Thoracic aorta (tissue), 2 donors: Measurements from ENCODE around the gene CDH8. TPM values are rescaled to one million over a fixed set of nuclear protein-coding genes. Genes with fewer than 3 reads are reported as not detected.
"Not testable (repeated sequence)": the region's sequence is repeated elsewhere in the genome, so short reads cannot be mapped to it uniquely, and the experiment has no call there.

ENCODE experiments used
- ATAC-seq: fragments of 150-250 bp; one replicate; pipeline ENCODE4 v1.8.0; 2017; ENCODE audit warnings: low read depth; ENCODE audit not compliant: insufficient number of reproducible peaks, low FRiP score
- DNase-seq: peaks from one replicate; pipeline ENCODE4 v3.0.0-alpha.2; 2020; ENCODE audit warnings: low spot score
- H3K27ac ChIP-seq, 2 donors: fragments of 200-600 bp; sonication (generic); 1 replicate in 1 of 2; 2 replicates in 1 of 2; pipeline ENCODE4 v1.5.1; 2016; ENCODE audit warnings: mild to moderate bottlenecking in 2 of 2, moderate library complexity in 2 of 2
- H3K27me3 ChIP-seq: fragments of 200-600 bp; sonication (generic); replicated peaks from 2 replicates; pipeline ENCODE4 v1.6.0; 2016; ENCODE audit warnings: mild to moderate bottlenecking; ENCODE audit not compliant: insufficient read depth
- H3K36me3 ChIP-seq: fragments of 200-600 bp; sonication (generic); one replicate; pipeline ENCODE4 v1.5.1; 2016
- H3K4me1 ChIP-seq, 2 donors: fragments of 200-600 bp; sonication (generic); 1 replicate in 1 of 2; 2 replicates in 1 of 2; pipeline versions ENCODE4 v1.5.1 to v1.6.0; 2016; ENCODE audit warnings: low read depth in 2 of 2, mild to moderate bottlenecking in 1 of 2; ENCODE audit not compliant: control insufficient read depth in 1 of 2
- H3K4me3 ChIP-seq: fragments of 200-600 bp; sonication (generic); 2 replicates; pipeline ENCODE4 v1.5.1; 2016; ENCODE audit warnings: mild to moderate bottlenecking
- H3K9me3 ChIP-seq: fragments of 200-600 bp; sonication (generic); 2 replicates; pipeline ENCODE4 v1.5.1; 2016
- total RNA-seq, 2 donors: library from RNA; depleted of rRNA; stranded (reverse); fragments of >200 nt; gene quantifications; one replicate each; pipeline versions ENCODE4 v1.1.0 to v1.2.3, GENCODE V29; 2016
- TF ChIP-seq, protein P1 (sequence below): fragments of 200-600 bp; sonication (generic); IDR thresholded peaks from one replicate; pipeline ENCODE4 v1.5.1; 2019; ENCODE audit warnings: antibody characterized with exemption

Gene CDH8
- total RNA-seq, 2 donors from 2014 or later: 5.4 to 7.0 TPM

DNA sequence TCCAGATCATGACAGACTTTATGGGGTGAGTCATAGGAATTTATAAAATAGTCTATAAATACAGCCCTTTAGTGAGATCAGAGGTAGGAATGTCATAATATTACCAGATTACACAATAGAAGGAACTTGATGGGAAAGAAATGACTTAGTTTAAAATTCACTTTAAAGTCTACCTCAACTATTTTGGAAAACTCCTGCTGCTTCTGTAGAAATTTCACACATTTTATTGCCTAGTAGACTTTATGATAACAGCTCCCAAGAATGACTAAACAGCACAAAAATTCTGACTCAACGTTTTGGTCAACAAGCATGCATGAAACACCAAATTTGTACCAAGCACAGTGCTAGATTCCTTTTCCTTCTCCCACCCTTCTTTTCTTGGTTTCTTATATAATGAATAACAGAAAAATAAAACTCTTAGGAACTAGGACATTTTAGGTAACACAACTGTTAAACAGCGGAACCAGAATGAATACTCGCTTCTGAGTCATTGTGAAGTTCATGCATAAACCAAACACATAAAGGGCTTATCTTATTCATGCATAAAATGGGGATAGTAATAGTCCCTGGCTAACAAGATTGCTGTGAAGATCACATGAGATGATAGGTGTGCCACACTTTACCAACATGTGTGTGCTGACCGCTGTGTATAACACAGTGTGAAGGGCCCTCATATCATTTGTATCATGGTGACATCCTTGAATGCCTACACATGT, 243.9 kb downstream of the CDH8 start:
- peak overlapping the region; percentile 31 to 80 for H3K27ac ChIP-seq
- DNase-seq (no peak), ATAC-seq (peak; percentile 95)
- no peaks in the 10 kb centered on the region for H3K36me3 ChIP-seq
- H3K9me3 ChIP-seq: no peaks in the 10 kb centered on the region
- no peaks in the 10 kb centered on the region for H3K27me3 ChIP-seq
- peaks cover 5 to 27% of the 10 kb centered on the region in 2 donors for H3K4me1 ChIP-seq
- TF ChIP-seq, protein P1, sequence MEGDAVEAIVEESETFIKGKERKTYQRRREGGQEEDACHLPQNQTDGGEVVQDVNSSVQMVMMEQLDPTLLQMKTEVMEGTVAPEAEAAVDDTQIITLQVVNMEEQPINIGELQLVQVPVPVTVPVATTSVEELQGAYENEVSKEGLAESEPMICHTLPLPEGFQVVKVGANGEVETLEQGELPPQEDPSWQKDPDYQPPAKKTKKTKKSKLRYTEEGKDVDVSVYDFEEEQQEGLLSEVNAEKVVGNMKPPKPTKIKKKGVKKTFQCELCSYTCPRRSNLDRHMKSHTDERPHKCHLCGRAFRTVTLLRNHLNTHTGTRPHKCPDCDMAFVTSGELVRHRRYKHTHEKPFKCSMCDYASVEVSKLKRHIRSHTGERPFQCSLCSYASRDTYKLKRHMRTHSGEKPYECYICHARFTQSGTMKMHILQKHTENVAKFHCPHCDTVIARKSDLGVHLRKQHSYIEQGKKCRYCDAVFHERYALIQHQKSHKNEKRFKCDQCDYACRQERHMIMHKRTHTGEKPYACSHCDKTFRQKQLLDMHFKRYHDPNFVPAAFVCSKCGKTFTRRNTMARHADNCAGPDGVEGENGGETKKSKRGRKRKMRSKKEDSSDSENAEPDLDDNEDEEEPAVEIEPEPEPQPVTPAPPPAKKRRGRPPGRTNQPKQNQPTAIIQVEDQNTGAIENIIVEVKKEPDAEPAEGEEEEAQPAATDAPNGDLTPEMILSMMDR: no peak
- H3K4me3 ChIP-seq: no peak overlapping the region

DNA sequence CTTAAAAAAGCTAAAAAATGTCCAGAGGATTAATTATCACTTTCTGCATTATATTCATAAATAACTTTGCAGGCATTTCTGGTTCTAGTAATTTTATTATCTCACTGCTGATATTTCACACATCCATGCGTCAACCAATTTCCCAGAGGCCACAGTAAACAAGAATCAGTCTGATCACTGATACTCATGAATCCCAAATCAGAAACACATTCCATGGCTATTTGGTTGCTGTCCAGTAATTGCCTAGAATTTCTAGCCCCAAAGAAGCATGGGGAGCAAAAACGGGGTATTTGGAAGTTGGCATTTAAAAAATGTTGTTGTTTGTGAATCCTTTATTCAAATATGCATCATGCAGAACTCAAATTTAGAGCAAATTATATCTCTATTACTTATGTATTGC, 244.8 kb downstream of the CDH8 start:
- DNase-seq (no peak), ATAC-seq (no peak)
- peak overlapping the region in 1 of 2 donors; percentile 80 for H3K27ac ChIP-seq
- H3K9me3 ChIP-seq: no peaks in the 10 kb centered on the region
- H3K4me1 ChIP-seq: peaks cover 5 to 18% of the 10 kb centered on the region in 2 donors
- TF ChIP-seq, protein P1: no peak
- H3K27me3 ChIP-seq: no peaks in the 10 kb centered on the region
- H3K4me3 ChIP-seq: no peak overlapping the region
- no peaks in the 10 kb centered on the region for H3K36me3 ChIP-seq

DNA sequence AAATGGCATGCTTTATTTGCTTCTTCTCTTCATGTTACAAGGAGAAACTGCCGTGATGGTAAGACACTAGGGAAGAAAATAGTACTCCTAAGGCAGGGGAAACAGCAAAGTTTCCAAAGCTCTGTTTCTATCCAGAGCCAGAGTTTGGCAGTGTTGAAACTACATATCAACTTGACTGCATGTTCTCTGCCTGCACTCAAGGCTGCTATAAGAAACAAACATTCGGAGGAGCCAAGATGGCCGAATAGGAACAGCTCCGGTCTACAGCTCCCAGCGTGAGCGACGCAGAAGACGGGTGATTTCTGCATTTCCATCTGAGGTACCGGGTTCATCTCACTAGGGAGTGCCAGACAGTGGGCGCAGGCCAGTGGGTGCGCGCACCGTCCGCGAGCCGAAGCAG, 254.4 kb downstream of the CDH8 start:
- DNase-seq, ATAC-seq, H3K36me3 ChIP-seq, H3K4me1 ChIP-seq, H3K9me3 ChIP-seq, H3K27me3 ChIP-seq, H3K27ac ChIP-seq, H3K4me3 ChIP-seq: not testable (repeated sequence)

DNA sequence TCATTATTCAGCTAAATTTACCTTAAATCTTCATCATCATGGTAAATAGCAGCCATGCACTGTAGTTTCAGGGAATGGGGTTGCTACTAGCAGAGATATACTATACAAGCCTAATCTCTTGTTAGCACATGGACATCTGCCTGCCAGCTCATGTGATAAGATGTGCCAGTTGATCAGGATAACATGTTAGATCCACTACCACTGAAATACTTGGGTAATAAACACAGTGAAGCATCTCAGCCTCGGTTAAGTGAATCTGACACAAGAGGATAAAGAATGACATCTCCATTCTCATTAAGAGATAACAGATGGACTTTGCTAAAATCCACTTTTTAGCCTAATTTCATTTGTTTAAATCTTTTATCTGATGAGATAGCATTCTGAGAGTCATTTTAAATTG, 256.1 kb downstream of the CDH8 start:
- no peak for ATAC-seq
- Histone ChIP-seq H3K27me3 (no peaks in the 10 kb centered on the region), H3K4me1 (no peaks in the 10 kb centered on the region), H3K27ac (no peak overlapping the region), H3K36me3 (no peaks in the 10 kb centered on the region), H3K9me3 (no peaks in the 10 kb centered on the region), H3K4me3 (no peak overlapping the region)
- DNase-seq: no peak
- TF ChIP-seq, protein P1: no peak

DNA sequence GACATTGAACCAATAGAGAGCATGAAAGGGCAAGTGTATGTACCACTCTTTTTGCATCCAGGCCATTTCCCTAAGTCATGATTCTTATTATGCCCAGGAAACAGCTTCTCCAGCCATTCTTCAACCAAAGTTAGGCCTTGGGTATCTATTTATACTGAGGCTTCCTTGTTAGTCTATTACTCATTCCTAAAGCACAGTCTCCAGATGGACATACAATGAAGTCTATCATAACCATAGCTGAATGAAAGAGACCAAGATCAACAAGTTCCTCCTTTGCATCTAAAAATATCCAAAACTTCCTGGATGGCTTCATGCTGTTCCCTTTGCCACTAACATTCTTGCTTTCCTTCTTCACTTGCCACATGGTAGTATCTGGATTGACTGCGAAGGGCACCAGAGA, 265.9 kb downstream of the CDH8 start:
- Histone ChIP-seq H3K27me3 (no peaks in the 10 kb centered on the region), H3K9me3 (no peaks in the 10 kb centered on the region), H3K4me3 (no peak overlapping the region), H3K4me1 (peaks cover 3 to 12% of the 10 kb centered on the region in 2 donors), H3K27ac (peak overlapping the region in 1 of 2 donors; percentile 14), H3K36me3 (no peaks in the 10 kb centered on the region)
- ATAC-seq (no peak), DNase-seq (no peak)
- TF ChIP-seq, protein P1: no peak

DNA sequence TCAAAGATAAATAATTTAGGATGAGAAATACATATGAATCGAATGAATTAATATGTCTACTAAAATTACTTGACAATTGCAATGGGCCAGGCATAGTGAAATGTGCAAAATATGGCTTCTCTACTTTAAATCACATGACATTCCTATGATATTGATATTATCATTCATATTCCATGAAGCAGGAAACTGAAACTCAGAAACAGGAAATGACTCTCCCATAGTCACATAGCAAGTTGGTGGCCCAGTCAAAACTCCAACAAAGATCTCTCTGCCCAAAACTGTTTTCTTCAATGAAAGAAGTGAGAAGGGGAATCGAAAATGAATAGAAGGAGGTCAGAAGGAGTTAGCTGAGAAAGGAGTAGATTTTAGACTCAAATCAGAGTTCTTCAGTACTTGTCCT, 272.2 kb downstream of the CDH8 start:
- Histone ChIP-seq H3K36me3 (no peaks in the 10 kb centered on the region), H3K4me3 (no peak overlapping the region), H3K27ac (no peak overlapping the region), H3K27me3 (no peaks in the 10 kb centered on the region), H3K9me3 (no peaks in the 10 kb centered on the region), H3K4me1 (no peaks in the 10 kb centered on the region)
- DNase-seq (no peak), ATAC-seq (no peak)
- TF ChIP-seq, protein P1: no peak
